A549 (cell line): ENCODE results near the gene ROR1.

Experiments used
- BHLHE40 ChIP-seq: IDR thresholded peaks from 2 replicates; pipeline ENCODE4 v1.6.1; 2012; ENCODE audit warnings: low read depth, low read length, inconsistent platforms
- CTCF ChIP-seq: fragments of >200 bp; sonication (Bioruptor Twin); formaldehyde crosslinking; IDR thresholded peaks from 3 replicates; pipeline ENCODE4 v1.5.1; 2016
- JUNB ChIP-seq: fragments of >200 bp; sonication (Bioruptor Twin); formaldehyde crosslinking; IDR thresholded peaks from 2 replicates; pipeline ENCODE4 v1.6.1; 2016
- MAX ChIP-seq: IDR thresholded peaks from 2 replicates; pipeline ENCODE4 v1.6.1; 2012
- MAZ ChIP-seq: fragments of 150-350 bp; IDR thresholded peaks from 2 replicates; pipeline ENCODE4 v1.6.1; 2014; ENCODE audit warnings: antibody characterized with exemption, low read depth, low read length, borderline replicate concordance
- PBX3 ChIP-seq: IDR thresholded peaks from 2 replicates; pipeline ENCODE4 v1.6.1; 2012
- POLR2A ChIP-seq: IDR thresholded peaks from 2 replicates; pipeline ENCODE4 v1.6.1; 2012; ENCODE audit warnings: mild to moderate bottlenecking, low read length
- POLR2AphosphoS2 ChIP-seq: conservative IDR thresholded peaks from 2 replicates; pipeline ENCODE4 v1.6.1; 2012; ENCODE audit warnings: low read length, improper control_type of control experiment, inconsistent platforms
- RNF2 ChIP-seq: fragments of 200-600 bp; sonication (generic); IDR thresholded peaks from 2 replicates; pipeline ENCODE4 v1.6.1; 2016; ENCODE audit warnings: low read depth, mild to moderate bottlenecking, antibody characterized with exemption, moderate library complexity, borderline replicate concordance
- TP53 ChIP-seq: fragments of 250-450 bp; sonication (Bioruptor Pico); IDR thresholded peaks from 2 replicates; pipeline ENCODE4 v1.5.0; 2021; ENCODE audit warnings: mild to moderate bottlenecking, moderate library complexity

- TF ChIP-seq CTCF, result no peak
- TF ChIP-seq TP53 (CRISPR knock-in tag), result no peak
- TF ChIP-seq MAX, result no peak
- TF ChIP-seq RNF2, result no peak
- no peak for TF ChIP-seq POLR2A
- no peak for TF ChIP-seq PBX3
- no peak for TF ChIP-seq POLR2AphosphoS2
- no peak for TF ChIP-seq JUNB
- TF ChIP-seq MAZ, result no peak
- TF ChIP-seq BHLHE40, result no peak
Measured at GRCh38 chr1:64117492-64117891, 343.7 kb downstream of the ROR1 start.
